Germinal center (tissue), 1 donor: ENCODE results near the gene STEAP3.

Experiments
- DNase-seq: peaks from one replicate; pipeline ENCODE4 v3.0.0; 2012; ENCODE audit warnings: mixed read lengths, low spot score

The STEAP3 gene

DNA sequence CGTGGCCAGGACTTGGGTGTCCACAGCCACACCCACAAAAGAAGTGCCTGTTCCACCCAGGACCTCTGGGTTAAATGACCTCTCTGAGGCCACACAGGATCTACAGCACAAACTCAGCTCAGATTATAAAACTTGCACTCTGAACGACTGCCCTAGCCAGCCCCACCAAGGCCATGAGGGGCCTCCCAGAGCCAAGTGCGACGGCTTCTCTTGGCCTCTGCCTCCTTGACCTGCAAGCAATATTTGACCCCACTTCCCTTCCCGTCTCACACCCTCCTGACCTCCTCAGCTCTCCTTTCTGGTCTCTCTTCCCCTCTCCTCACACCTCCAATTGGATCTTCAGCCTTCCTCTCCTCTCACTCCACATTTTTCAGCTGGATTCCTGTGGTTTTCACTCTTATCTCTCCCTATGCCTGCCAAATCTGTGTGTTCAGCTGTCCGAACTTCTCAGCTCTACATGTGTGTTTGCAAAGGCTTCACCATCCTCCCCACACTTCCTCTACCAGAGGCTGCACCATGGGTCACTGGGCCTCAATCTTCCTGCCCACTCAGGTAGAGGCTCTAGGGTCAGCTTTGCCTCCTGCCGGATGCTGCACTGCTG is 25.3 kb upstream of the STEAP3 start:
- DNase-seq: no peak

DNA sequence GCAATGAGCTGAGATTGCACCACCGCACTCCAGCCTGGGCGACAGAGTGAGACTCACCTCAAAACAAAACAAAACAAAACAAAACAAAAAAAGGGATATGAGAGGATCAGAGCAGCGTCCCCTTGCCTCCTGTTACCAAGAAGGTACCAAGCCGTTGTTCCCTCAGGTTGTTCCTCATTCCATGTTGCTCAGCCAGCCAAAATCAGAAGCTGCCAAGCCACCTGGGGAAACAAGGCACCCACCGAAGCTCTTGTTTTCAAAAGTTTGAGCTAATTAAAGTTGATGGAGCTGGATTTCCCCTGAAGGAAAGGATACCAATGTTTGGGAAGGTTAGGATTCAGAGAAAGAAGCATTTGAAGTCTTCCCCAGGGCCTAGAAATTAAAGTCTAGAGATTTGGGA is 21.8 kb upstream of the STEAP3 start:
- DNase-seq: no peak

DNA sequence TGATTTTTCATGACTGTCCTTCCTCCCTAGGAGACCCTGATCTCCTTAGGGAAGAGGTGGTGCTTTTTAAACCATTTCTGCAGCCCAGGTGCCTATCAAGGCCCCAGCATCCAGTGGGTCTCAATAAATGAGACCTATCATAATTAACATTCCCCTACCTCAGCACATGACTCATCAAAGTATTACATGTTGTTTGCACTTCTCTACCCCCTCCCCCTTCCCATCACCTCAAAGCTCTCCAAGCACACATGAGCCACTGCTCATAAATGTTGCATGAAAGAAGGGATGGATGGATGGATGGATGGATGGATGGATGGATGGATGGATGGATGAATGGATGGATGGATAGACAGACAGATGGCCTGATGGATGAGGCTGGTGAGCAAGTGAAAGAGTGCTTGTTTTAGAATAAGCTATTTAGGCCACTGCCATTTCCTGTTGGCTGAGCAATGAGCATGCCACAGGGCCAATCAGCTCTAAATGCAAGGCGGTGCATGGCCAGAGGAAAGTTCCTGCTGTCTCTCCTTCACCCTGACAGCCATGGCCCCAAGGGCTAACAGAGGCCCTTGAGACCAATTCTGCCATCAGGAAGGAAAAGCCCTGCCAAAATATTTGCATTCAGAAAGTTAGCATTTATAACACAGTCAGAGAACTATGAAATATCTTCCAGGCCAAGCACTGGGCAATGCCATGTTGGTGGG is 20.9 kb upstream of the STEAP3 start:
- DNase-seq: no peak

DNA sequence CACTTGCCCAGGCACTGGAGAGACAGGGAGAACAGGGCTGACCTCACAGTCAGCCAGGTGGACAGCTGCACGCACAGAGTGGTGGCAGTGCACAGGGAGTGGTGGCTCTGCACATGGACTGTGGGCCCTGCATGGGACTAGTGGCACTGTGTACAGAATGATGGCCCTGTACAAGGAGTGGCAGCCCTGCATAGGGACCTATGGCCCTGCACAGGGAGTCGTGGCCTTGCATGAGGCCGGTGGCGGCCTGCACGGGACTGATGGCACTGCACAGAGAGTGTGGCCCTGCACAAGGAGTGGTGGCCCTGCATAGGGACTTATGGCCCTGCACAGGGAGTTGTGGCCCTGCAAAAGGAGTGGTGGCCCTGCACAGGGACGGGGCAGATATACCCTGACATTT is 19.1 kb upstream of the STEAP3 start:
- no peak for DNase-seq

DNA sequence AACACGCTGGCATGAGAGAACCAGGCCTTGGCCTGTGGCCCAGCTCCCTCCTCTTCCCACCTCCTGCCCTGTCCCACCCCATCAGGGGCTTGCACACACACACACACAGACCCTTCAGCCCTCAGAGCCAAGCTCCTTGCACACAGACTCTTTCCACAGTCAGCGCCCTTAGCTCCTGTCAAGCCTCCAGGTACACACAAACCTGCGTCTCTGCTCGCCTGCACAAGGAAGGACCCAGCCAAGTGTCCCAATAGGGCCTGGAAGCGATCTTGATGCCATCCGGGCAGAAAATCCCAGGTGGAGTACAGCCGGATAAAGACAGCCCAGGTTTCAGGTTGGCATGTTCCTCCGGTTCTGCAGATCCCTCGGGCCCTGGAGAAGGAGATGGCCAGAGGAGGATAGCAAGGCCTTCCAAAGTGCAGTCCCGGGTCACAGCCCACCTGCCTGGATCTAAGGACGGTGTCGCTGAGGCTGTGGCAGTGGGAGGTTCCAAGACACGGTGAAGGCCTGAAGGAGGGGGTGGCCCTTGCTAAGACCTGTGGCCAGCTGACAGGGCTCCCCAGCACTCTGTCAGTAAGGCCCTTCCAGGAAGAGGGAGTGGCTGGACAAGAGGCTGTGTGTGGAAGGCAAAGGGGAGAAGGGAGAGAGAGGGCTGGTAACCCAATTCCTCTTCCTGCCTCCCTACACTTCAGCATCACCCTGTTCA is 18.5 kb upstream of the STEAP3 start:
- no peak for DNase-seq

DNA sequence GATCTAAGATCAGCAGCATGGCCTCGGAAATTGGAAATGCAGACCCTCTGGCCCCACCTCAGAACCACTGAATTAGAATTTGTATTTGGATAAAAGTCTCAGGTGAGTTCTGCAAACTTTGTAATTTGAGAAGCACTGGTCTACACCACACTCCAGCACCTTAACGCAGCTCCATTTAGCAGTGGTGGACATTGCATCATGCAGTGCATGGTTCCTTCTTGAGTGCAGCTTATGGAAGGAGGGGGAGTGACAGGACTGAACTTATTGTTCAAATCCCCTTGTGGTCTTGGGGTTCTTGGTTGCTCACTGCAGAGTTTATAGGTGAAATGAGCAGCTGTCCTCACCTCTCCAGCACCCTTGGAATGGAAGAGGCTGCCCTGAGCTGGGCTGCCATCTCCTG is 17.4 kb upstream of the STEAP3 start:
- no peak for DNase-seq

DNA sequence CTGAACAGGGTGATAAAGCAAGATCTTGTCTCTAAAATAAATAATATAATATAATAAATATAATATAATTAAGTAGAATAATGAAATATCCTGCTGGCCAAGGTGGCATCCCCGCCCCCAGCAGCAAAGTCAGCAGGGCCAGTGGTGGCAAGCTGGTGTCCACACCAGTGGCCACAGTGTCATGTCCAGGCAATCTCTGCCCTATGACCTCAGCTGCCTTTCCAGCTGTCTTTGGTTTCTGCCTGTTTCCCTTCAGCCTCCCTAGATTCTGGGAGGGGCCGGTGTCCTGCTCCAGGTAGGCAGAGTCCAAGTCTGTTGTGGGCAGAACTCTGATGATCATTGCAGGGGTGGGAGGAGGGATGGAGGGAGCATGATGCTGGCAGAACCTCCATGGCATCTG is 16.2 kb upstream of the STEAP3 start:
- DNase-seq: no peak

DNA sequence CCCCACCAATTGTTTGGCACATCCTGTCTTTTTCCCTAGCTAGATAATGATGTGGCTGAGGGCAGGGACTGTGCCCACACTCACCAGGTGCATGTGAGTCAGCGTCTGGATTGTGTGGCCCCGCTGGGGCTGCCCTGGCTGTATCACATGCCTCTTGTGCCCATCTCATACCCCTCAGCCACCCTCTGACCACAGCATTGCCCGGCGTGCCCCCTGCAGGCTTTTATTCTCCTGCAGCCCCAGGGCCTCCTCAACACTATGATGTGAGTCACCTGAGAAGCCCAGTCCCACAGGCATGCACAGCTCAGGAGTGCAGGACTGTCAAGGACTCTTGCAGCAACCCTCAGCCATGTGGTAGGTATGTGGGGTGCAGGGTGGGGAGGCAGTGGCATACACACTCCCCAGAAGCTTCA is 14.8 kb upstream of the STEAP3 start:
- DNase-seq: no peak

DNA sequence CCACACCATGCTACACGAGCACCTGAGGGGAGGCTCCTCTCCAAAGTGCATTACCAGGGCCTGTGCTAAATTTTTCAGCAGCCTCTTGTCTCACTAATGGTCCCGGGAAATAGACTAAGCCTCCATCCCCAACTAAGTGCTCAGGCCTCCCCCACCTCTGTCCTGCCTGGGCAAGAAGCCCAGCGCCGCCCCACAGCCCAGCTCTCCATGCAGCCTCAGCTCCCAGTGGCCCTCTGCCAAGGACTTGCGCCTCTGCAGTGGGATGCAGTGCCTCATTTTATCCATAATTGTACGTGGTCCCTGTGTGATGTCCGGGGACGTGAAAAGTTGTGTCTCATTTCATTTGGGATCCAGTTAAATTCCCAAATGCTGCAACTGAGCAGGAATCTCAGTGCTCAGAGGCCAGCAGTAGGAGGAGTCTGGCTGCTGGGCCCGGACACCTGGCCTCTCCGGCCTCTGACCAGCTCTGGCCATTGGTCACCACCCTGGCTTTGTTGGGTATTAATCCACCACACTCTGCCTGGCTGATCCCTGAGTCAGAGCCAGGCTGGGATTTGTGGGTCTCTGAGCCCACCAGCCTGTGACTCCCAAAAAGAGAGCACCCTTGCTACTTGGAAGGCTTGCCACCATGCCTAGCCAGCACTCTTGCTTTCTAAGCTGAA is 11.4 kb upstream of the STEAP3 start:
- no peak for DNase-seq

DNA sequence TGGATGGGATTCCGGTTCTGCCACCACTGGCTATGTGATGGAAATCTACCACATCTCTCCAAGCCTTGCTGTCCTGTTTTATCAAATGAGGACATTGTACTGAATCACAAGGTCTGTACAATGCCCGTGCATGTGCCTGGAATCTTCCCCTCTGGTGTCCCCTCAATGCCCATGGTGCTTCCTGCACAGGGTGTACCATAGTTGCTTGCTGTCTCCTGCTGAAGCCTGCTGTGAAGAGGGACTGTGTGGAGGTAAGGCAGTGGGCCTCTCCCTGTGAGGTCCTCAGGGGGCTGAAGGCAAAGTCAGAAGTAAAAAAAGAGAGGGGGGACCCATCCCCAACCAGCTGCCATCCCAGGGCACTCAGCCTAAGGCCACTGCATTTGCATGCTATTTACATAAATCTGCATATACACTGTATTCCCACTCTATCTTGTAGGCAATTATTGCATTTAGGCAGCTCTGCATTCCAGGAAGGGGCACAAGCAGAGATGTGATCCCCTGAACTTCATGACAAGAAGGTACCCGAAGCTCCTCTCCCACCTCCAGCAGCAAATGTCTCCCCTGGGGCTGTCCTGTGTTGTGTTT is 9.1 kb upstream of the STEAP3 start:
- DNase-seq: no peak

DNA sequence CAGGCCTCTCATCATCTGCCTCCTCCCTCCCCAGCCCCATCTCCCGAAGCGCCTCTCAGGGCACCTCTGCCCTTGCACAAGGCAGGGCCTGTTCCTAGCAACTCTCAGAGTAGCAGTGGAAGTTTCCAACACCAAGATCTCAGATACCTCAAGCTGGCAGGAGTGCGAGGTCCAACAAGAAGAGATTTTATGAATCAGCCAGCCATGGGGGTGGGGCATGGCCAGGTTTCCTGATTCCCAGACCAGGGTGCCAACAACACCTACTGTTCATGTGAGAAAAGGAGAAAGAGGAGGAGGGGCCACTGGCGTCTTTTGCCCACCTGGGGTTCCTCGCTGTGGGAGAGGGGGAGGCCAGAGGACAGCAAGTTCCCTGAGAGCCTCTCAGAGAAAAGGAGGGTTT is 6.6 kb upstream of the STEAP3 start:
- no peak for DNase-seq

DNA sequence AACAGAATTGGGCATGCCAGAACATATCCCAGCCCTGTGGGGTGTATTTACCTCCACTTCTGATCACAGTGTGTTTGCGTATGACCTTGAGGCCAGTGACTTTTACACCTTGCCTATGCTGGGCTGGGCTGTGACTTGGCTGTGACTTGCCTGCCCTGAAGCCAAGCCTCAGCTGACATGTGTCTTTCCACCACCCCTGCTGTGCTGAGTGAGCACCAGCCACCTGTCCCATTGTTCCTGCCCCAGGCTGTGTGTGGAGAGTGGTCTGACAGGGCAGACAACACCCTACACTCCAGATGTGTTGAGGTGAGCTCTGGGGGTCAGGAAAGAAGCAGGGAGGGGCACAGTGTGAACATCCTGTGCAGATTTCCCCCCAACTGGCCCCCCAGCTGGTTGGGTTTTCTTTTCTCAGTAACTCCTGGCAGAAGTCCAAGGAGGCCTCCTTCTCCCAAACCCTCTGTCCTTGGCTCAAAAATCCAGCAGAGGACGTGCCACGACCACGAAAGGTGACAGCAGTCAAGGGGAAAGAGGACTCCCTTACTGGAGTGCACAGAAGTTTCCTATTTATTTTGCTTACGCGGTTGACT is 5.1 kb upstream of the STEAP3 start:
- DNase-seq: no peak

DNA sequence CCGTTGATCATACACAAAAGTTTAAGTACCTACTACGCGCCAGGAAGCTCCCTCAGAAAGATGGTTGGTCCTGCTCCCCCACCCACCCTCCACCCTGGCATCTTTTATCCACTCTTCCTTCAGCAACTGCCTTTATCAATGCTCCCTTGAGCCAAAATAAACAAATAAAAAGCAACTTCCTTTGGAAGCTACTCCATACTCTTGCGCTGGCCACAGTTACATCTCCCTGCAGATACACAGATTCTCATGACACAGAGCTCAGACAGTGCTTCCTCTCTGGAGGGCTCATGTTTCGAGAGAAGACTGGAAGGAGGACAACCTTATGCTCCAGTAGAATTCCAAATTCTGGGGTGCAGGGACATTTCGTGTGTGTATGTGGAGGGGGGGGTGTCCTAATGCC is 3.8 kb upstream of the STEAP3 start:
- DNase-seq: no peak

DNA sequence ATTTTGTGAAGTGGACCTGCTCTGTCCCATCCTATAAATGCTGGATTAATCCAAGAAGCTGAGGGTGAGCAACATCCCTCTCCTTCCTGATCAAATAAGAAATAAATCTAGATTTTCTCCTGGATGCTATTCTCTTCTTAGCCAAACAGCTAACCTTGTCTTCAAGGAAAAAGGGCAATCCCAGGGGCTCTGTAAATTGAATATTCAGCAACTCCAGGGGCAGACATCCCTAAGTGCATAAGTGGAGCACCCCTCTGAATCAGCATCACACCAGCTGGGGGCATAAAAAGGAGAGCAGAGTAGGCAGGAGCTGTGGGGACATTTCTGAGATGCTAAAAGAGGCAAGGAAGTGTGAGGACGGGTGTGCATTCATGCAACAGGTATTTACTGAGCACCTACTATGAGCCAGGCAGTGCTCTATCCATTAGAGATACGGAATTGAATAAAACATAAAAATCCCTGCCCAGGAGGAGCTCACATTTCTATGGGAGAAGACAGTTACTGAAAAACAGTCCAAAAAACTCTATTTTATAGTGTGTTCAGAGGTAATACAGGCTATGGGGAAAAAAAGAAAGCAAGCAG is 2.8 kb upstream of the STEAP3 start:
- no peak for DNase-seq

DNA sequence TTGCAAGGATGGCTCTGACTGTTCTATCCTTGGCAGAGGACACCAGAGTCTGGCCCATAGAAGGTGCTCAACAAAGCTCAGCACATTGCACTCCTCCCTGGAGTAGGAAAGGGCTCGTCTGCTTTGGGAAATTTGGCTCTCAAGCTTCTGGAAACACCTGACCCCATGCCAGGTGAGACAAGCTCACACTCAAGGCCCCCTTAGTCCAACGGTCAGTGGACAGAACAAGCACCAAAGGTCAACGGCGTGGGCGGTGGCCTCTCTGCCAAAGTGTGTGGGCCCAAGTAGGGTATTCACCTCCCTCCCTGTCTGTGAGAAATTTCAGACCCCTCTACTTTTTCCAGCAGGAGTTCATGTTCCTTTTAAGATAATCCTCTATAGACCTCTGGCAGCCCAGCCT is 2.0 kb upstream of the STEAP3 start:
- no peak for DNase-seq

DNA sequence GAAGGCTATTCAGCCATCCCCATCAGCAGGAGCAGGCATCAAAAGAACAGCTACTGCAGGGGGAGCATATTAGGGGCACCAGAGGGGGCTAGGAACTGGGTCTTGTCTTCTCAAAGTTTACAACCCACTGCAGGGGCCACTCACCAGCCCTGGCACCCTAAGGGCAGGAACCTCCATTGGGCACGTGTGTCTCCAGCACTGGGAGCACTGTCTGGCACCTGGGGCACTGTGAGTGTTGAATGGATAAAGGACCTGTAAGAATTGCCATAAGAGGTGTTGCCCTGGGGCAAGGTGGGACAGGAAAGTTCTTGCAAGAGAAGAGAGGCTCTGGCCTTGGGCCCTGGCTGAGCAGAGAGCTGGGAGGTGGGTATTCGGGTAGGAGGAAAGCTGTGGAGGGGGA is 1.4 kb upstream of the STEAP3 start:
- no peak for DNase-seq

DNA sequence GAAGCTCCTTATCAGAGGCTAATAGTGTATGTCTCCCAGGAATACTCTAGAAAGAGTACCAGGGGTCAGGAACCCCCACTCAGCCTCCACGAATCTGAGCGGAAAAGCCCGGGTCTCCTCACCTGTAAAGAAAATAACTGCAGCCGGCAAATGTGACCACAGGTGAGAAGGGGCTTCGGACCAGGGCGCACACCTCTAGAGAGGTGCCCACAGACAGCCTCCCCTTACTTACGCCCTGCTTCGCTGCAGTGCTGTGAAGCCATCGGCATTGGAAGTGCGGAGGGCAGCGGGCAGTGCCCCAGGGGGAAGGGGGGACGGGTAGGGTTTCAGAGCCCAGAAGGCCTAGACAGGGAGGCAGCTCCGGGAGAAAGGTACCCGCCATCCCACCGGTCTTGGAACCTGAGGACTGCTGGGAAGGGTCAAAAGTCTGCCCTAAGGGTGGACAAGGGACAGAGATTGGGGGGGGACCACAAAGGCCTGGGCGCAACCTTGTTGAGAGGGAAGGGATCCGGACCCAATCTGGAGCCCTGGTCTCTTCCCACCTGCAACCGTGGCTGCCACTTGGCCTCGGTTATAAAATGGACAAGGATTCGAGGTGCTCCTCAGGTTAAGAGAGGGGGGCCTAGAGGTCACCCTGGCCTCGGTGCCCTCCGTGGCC is 642 bp upstream of the STEAP3 start:
- DNase-seq: no peak

DNA sequence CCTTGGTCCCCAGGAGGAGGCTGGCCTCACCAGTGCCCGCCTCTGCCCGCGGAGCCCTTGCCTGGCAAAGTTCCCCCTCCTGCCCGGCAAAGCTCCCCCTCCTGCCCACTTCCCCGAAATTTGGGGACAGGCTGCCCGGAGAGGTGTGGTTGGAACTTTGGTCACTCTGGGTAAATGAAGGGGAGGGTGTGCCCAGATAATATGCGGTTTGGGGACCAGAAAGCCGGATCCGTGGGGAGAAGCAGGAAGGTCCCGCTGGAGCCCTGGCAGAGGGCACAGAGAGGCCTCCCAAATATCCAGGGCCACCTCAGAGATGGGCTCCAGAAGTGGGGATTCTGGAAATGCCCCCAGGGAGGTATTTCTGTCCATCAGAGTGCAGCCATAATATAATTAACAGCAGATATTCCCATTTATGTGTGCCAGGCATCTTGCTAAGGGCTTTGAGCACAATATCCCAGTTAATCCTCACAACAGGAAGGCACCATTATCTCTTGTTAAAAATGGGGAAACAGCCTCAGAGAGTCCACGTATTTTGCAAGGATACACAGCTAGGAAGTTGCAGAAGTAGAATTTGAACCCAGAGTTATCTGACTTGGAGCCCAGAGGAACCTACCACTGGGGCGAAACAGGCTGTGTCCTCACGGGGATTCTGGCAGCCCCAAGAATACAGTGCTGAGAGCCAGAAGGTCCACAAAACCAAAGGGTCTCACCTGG is 914 bp downstream of the STEAP3 start:
- no peak for DNase-seq

DNA sequence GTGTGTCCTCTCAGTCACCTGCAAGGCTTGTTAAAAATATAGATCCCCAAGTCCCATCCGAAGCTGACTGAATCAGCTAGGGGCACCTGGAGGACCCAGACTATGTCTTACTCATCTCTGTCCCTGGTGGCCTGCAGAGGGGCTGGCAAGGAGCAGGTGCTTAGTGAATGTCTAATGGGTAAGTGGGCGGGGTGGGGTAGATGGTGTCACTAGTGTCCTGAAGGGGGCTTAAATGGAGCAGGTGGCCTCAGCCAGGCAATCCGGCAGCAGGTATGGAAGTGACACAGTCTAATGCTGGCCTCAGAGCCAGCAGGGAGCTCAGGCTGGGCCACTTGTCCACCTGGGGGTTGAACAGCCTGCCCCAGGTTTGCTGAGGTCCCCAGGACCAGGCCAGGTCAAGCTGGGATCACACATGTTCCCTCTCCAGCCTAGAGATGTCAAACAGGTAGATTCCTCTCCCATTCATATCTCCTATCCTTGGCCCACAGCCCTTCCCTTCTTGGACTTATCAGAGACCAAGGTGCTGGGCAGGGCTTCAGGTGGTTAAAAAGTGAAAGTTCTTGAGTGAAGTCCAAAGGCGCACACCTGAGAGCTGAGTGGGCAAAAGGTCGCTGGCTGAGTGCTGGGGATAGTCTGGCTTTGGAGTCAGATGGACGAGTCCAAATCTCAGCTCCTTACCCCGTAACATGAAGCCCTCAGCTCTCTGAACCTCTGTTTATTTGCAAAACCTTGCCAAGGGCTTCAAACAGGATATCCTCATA is 1.7 kb downstream of the STEAP3 start:
- DNase-seq: no peak

DNA sequence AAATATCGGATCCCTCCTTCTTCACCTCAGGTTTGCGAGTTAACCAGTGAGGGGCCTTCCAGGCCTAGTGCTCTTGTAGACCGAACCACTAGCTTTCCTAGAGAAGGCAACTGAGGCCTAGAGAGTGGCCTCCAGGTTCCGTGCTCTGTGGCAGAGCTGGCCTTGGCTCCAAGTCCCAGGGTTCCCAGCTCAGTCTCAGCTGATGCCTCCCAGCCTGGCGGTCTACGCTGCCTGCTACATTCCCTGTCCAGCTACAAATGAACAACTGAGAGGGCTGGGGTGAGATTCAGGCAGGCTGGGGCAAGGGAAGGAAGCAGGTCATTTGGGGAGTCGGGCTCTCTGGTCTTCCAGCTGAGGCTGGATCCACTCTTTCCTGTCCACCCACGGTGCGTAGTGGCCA is 2.3 kb downstream of the STEAP3 start:
- no peak for DNase-seq
